H1 (cell line): ENCODE data around the gene SRSF7. TPM values are rescaled to one million over a fixed set of nuclear protein-coding genes. Genes with fewer than 3 reads are reported as not detected.

Experiments used
- BCL11A ChIP-seq, 2 experiments: IDR thresholded peaks; one replicate each; pipeline ENCODE4 v1.6.1; 2011; ENCODE audit warnings: low read depth in 2 of 2, low read length in 2 of 2, mild to moderate bottlenecking in 2 of 2
- E2F6 ChIP-seq: IDR thresholded peaks from 2 replicates; pipeline ENCODE4 v1.6.1; 2012; ENCODE audit warnings: inconsistent platforms
- NANOG ChIP-seq: IDR thresholded peaks from 2 replicates; pipeline ENCODE4 v1.6.1; 2011; ENCODE audit warnings: low read length, low read depth, mild to moderate bottlenecking, inconsistent platforms; ENCODE audit not compliant: insufficient read depth, poor library complexity, severe bottlenecking
- SP2 ChIP-seq: IDR thresholded peaks from 2 replicates; pipeline ENCODE4 v1.6.1; 2012; ENCODE audit warnings: mild to moderate bottlenecking, low read length, inconsistent platforms
- polyA plus RNA-seq, 7 experiments: library from polyadenylated mRNA; depleted of rRNA in 3 of 7; stranded (reverse) in 5 of 7; unstranded in 2 of 7; fragments of >200 nt in 5 of 7; fragments of 200-250 nt in 2 of 7; gene quantifications; 1 replicate in 5 of 7; 2 replicates in 1 of 7; 4 replicates in 1 of 7; pipeline versions ENCODE4 v1.2.1 to v1.2.3, GENCODE V29; 2011 to 2013; ENCODE audit warnings: missing spikeins in 2 of 7, mixed read lengths in 2 of 7
- total RNA-seq: library from RNA; stranded (reverse); fragmentation: NEBNext Ultra II Directional; extraction: Animal tissue kit (Norgen Biotek cat#: 25700); gene quantifications from 2 replicates; pipeline ENCODE4 v1.2.1, GENCODE V29; 2021

Gene SRSF7
- total and polyA plus RNA-seq, 2 of the 8 experiments (the other 6 are each of a cell fraction or from before 2014, with no cell fraction given): 370 to 415 TPM

DNA sequence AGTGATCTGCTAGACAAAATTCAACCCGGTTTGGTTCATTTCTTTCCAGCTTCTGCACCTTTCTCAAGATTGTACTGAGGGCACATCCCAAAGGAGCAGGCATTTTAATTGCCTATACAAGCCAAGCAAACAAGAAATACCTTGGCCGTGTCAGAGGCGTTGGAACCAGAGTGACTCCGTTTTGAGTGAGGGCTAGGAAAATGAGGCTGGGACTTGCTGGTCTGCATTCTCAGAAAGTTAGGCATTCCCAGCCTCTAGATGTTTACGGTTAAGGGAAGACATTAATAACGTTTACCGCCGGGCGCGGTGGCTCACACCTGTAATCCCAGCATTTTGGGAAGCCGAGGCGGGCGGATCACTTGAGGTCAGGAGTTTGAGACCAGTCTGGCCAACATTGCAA lies 25.4 kb upstream of the SRSF7 start (continued):
- TF ChIP-seq BCL11A (IDR thresholded peaks at IDR 0.05; ENCODE audit: low read depth in 2 of 2, low read length in 2 of 2) (no peak), SP2 (no peak), E2F6 (no peak), NANOG (no peak)
